ENCODE results near the gene MAU2. TPM values are rescaled to one million over a fixed set of nuclear protein-coding genes. Genes with fewer than 3 reads are reported as not detected.

MAU2 gene
- 100 to 1,000 TPM; 162 to 172 TPM for total RNA-seq
- 10 to 100 TPM; 20.3 to 24.3 (median 20.6) TPM for polyA plus RNA-seq
- total RNA-seq: 90.3 to 160 (median 110) reads per million in 6 experiments

- ATAC-seq (peak; percentile 89 to 90), DNase-seq (peak; percentile 83 to 95 (median 89))
- POLR2A ChIA-PET: interaction anchor here (0.6 to 1.5 kb wide), 7 partner anchors 65 to 280 kb away, joined by 3 to 6 read pairs (median 4); partner anchors contain the start of genes GATAD2A and NR2C2AP
- Mint-ChIP-seq H3K4me1 (peaks cover 12 to 58% (median 50%) of the 10 kb centered on the region in 4 donors), H3K36me3 (peaks cover under 1 to 30% (median 2%) of the 10 kb centered on the region in 3 donors), H3K9me3 (no peaks in the 10 kb centered on the region), H3K27me3 (no peaks in the 10 kb centered on the region), H3K4me3 (peak within 1 kb of the TSS; percentile 90 to 100 (median 98)), H3K27ac (peak within 1 kb of the TSS; percentile 95 to 100 (median 100))
These were observed at the start of gene MAU2, which contains the start of gene SUGP1 for GRCh38 chr19:19320361-19321140. Gene MAU2 (plus strand): TSS chr19:19320829. CDS start chr19:19320860, 31 bp downstream. Gene SUGP1 (minus strand): TSS chr19:19320509. CDS start chr19:19320496, 13 bp downstream.

GRCh38 chr19:19271828-19272599 is 48.6 kb upstream of the MAU2 start:
- no peaks in the 10 kb centered on the region for H3K9me3 Mint-ChIP-seq
- POLR2A ChIA-PET: no interaction called here
- ATAC-seq (no peak), DNase-seq (no peak)
- H3K4me3 Mint-ChIP-seq: peak overlapping the region in 6 of 10 donors; percentile 20 to 74 (median 45)
- H3K27me3 Mint-ChIP-seq: peaks cover 9 to 27% (median 17%) of the 10 kb centered on the region in 5 donors
- peaks cover 3 to 13% (median 9%) of the 10 kb centered on the region in 4 donors for H3K4me1 Mint-ChIP-seq
- peaks cover 0 to 25% (median 15%) of the 10 kb centered on the region in 3 donors for H3K36me3 Mint-ChIP-seq
- no peak overlapping the region for H3K27ac Mint-ChIP-seq

GRCh38 chr19:19274146-19274545 is 46.5 kb upstream of the MAU2 start:
- POLR2A ChIA-PET: no interaction called here
- H3K27me3 Mint-ChIP-seq: peaks cover 9 to 27% (median 17%) of the 10 kb centered on the region in 5 donors

GRCh38 chr19:19274716-19275565 is 45.7 kb upstream of the MAU2 start:
- no peak for ATAC-seq
- H3K4me1 Mint-ChIP-seq: peaks cover 3 to 13% (median 9%) of the 10 kb centered on the region in 4 donors
- no peaks in the 10 kb centered on the region for H3K9me3 Mint-ChIP-seq
- POLR2A ChIA-PET: no interaction called here
- no peak overlapping the region for H3K4me3 Mint-ChIP-seq
- no peak for DNase-seq
- peaks cover 0 to 50% (median 31%) of the 10 kb centered on the region in 3 donors for H3K36me3 Mint-ChIP-seq
- no peak overlapping the region for H3K27ac Mint-ChIP-seq
- H3K27me3 Mint-ChIP-seq: peaks cover 9 to 27% (median 17%) of the 10 kb centered on the region in 5 donors

More at GRCh38 chr19:19274146-19274545, 46.5 kb upstream of the MAU2 start:
- no peak overlapping the region for H3K4me3 Mint-ChIP-seq
- peaks cover 0 to 44% (median 27%) of the 10 kb centered on the region in 3 donors for H3K36me3 Mint-ChIP-seq
- H3K4me1 Mint-ChIP-seq: peaks cover 3 to 13% (median 9%) of the 10 kb centered on the region in 4 donors
- no peak for ATAC-seq
- no peak for DNase-seq
- no peak overlapping the region for H3K27ac Mint-ChIP-seq
- no peaks in the 10 kb centered on the region for H3K9me3 Mint-ChIP-seq

GRCh38 chr19:19276386-19276785 is 44.2 kb upstream of the MAU2 start:
- H3K27ac Mint-ChIP-seq: peak overlapping the region in 1 of 10 donors; percentile 41
- DNase-seq (no peak), ATAC-seq (no peak)
- H3K4me3 Mint-ChIP-seq: no peak overlapping the region
- peaks cover 9 to 25% (median 17%) of the 10 kb centered on the region in 5 donors for H3K27me3 Mint-ChIP-seq
- H3K36me3 Mint-ChIP-seq: peaks cover 0 to 64% (median 41%) of the 10 kb centered on the region in 3 donors
- no peaks in the 10 kb centered on the region for H3K9me3 Mint-ChIP-seq
- POLR2A ChIA-PET: no interaction called here
- H3K4me1 Mint-ChIP-seq: peaks cover 3 to 13% (median 9%) of the 10 kb centered on the region in 4 donors

- DNase-seq (no peak), ATAC-seq (no peak)
- Mint-ChIP-seq H3K27ac (no peak overlapping the region), H3K36me3 (peaks cover 0 to 69% (median 46%) of the 10 kb centered on the region in 3 donors), H3K27me3 (peaks cover 9 to 23% (median 15%) of the 10 kb centered on the region in 5 donors), H3K4me1 (peaks cover 3 to 13% (median 8%) of the 10 kb centered on the region in 4 donors), H3K4me3 (no peak overlapping the region), H3K9me3 (no peaks in the 10 kb centered on the region)
- POLR2A ChIA-PET: no interaction called here
These were observed 43.8 kb upstream of the MAU2 start for GRCh38 chr19:19276851-19277250.

- Mint-ChIP-seq H3K9me3 (no peaks in the 10 kb centered on the region), H3K4me1 (peaks cover 3 to 10% (median 7%) of the 10 kb centered on the region in 4 donors), H3K27ac (no peak overlapping the region), H3K36me3 (peaks cover 0 to 82% (median 50%) of the 10 kb centered on the region in 3 donors), H3K4me3 (no peak overlapping the region), H3K27me3 (peaks cover 6 to 15% (median 8%) of the 10 kb centered on the region in 5 donors)
- POLR2A ChIA-PET: no interaction called here
- no peak for DNase-seq
- ATAC-seq: no peak
These were observed 42.3 kb upstream of the MAU2 start for GRCh38 chr19:19278315-19278714.

GRCh38 chr19:19279062-19279612 is 41.5 kb upstream of the MAU2 start:
- no peak for DNase-seq
- ATAC-seq: no peak
- no peak overlapping the region for H3K27ac Mint-ChIP-seq
- POLR2A ChIA-PET: no interaction called here
- peaks cover 0 to 7% (median under 1%) of the 10 kb centered on the region in 5 donors for H3K27me3 Mint-ChIP-seq
- peaks cover 3 to 85% (median 58%) of the 10 kb centered on the region in 3 donors for H3K36me3 Mint-ChIP-seq
- no peaks in the 10 kb centered on the region for H3K9me3 Mint-ChIP-seq
- H3K4me1 Mint-ChIP-seq: peaks cover 0 to 1% (median 1%) of the 10 kb centered on the region in 4 donors
- no peak overlapping the region for H3K4me3 Mint-ChIP-seq

GRCh38 chr19:19279853-19280252 is 40.8 kb upstream of the MAU2 start:
- H3K4me1 Mint-ChIP-seq: peaks cover 0 to 3% (median 0%) of the 10 kb centered on the region in 4 donors
- no peaks in the 10 kb centered on the region for H3K9me3 Mint-ChIP-seq
- DNase-seq (no peak), ATAC-seq (no peak)
- POLR2A ChIA-PET: no interaction called here
- H3K27ac Mint-ChIP-seq: no peak overlapping the region
- no peak overlapping the region for H3K4me3 Mint-ChIP-seq
- peaks cover 9 to 89% (median 64%) of the 10 kb centered on the region in 3 donors for H3K36me3 Mint-ChIP-seq
- H3K27me3 Mint-ChIP-seq: peaks cover 0 to 2% (median 0%) of the 10 kb centered on the region in 5 donors

- peak overlapping the region in 1 of 10 donors; percentile 25 for H3K27ac Mint-ChIP-seq
- peaks cover 9 to 87% (median 62%) of the 10 kb centered on the region in 3 donors for H3K36me3 Mint-ChIP-seq
- H3K9me3 Mint-ChIP-seq: no peaks in the 10 kb centered on the region
- ATAC-seq: no peak
- H3K4me1 Mint-ChIP-seq: peaks cover 0 to 3% (median 0%) of the 10 kb centered on the region in 4 donors
- H3K27me3 Mint-ChIP-seq: peaks cover 0 to under 1% (median 0%) of the 10 kb centered on the region in 5 donors
- POLR2A ChIA-PET: no interaction called here
- no peak for DNase-seq
- no peak overlapping the region for H3K4me3 Mint-ChIP-seq
These were observed 40.1 kb upstream of the MAU2 start for GRCh38 chr19:19280561-19280960.

GRCh38 chr19:19285686-19286085 is 34.9 kb upstream of the MAU2 start:
- no peak overlapping the region for H3K27ac Mint-ChIP-seq
- POLR2A ChIA-PET: no interaction called here
- ATAC-seq: no peak
- H3K9me3 Mint-ChIP-seq: no peaks in the 10 kb centered on the region
- H3K4me1 Mint-ChIP-seq: peaks cover 0 to 3% (median 0%) of the 10 kb centered on the region in 4 donors
- peaks cover 13 to 81% (median 48%) of the 10 kb centered on the region in 3 donors for H3K36me3 Mint-ChIP-seq
- H3K27me3 Mint-ChIP-seq: no peaks in the 10 kb centered on the region
- H3K4me3 Mint-ChIP-seq: no peak overlapping the region
- no peak for DNase-seq
